ENCODE measurements around the gene FPGS. TPM values are rescaled to one million over a fixed set of nuclear protein-coding genes. Genes with fewer than 3 reads are reported as not detected.

Gene FPGS
- total RNA-seq, 1 donor from 2014 or later = 32.8 TPM

DNA sequence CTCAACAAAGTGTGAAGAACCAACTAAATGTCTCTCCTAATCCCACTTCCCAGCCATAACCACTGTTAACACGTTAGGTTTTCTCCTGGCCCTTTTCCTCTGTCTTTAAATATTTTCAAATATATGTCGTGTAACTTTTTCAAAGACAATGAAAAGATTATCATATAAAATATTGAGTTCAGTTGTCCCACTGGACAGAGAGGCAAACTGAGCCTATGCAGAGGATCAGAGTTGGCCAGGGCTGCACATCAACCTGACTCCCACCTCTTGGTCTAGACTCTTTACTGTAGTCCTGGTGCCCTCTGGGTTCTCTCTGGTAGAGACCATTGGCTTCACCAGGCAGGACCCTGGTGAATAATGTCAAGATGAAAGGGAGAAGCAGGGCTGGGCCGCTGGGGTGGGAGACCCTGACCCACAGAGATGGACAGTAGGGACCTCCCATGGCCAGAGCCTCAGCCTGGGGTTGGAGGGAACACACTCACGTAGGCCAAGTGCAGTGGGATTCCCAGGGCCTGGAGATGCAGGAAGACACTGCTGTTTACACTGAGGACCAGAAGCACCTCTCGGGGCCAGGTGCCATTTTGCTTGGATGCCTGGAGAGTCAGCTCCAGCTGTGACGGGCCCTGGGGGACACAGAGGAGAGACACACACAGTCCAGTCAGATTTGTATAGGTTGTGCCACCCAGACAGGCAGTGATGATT, 26.7 kb downstream of the FPGS start:
- Histone ChIP-seq H3K27me3 (peaks cover 27% of the 10 kb centered on the region), H3K9me3 (ENCODE audit: low read depth) (no peaks in the 10 kb centered on the region), H3K4me1 (peaks cover 4% of the 10 kb centered on the region), H3K4me3 (no peak overlapping the region), H3K9ac (no peak overlapping the region), H3K4me2 (peak overlapping the region; percentile 74), H3K79me2 (ENCODE audit: low read depth) (no peaks in the 10 kb centered on the region), H2AFZ (replicated peaks) (no peak overlapping the region), H3K27ac (no peak overlapping the region), H3F3A (ENCODE audit: low read depth) (peaks cover 26% of the 10 kb centered on the region), H3K36me3 (no peaks in the 10 kb centered on the region), H4K20me1 (ENCODE audit: low read depth) (no peaks in the 10 kb centered on the region)
- H3K36me3 Mint-ChIP-seq = no peaks in the 10 kb centered on the region
- TF ChIP-seq, protein P1, sequence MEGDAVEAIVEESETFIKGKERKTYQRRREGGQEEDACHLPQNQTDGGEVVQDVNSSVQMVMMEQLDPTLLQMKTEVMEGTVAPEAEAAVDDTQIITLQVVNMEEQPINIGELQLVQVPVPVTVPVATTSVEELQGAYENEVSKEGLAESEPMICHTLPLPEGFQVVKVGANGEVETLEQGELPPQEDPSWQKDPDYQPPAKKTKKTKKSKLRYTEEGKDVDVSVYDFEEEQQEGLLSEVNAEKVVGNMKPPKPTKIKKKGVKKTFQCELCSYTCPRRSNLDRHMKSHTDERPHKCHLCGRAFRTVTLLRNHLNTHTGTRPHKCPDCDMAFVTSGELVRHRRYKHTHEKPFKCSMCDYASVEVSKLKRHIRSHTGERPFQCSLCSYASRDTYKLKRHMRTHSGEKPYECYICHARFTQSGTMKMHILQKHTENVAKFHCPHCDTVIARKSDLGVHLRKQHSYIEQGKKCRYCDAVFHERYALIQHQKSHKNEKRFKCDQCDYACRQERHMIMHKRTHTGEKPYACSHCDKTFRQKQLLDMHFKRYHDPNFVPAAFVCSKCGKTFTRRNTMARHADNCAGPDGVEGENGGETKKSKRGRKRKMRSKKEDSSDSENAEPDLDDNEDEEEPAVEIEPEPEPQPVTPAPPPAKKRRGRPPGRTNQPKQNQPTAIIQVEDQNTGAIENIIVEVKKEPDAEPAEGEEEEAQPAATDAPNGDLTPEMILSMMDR (IDR thresholded peaks at IDR 0.05) = no peak
- no peak for TF ChIP-seq EZH2 (IDR thresholded peaks at IDR 0.05)
- TF ChIP-seq EZH2phosphoT487 (IDR thresholded peaks at IDR 0.05) = no peak
- H3K27ac Mint-ChIP-seq = peak overlapping the region; percentile 37
- H3K27me3 Mint-ChIP-seq (ENCODE audit: insufficient read depth, low read depth) = peaks cover 8% of the 10 kb centered on the region
- no peaks in the 10 kb centered on the region for H3K9me3 Mint-ChIP-seq
- H3K4me1 Mint-ChIP-seq = peaks cover 28% of the 10 kb centered on the region
- H3K4me3 Mint-ChIP-seq = peak overlapping the region; percentile 21
- DNase-seq (ENCODE audit: low spot score) = no peak

DNA sequence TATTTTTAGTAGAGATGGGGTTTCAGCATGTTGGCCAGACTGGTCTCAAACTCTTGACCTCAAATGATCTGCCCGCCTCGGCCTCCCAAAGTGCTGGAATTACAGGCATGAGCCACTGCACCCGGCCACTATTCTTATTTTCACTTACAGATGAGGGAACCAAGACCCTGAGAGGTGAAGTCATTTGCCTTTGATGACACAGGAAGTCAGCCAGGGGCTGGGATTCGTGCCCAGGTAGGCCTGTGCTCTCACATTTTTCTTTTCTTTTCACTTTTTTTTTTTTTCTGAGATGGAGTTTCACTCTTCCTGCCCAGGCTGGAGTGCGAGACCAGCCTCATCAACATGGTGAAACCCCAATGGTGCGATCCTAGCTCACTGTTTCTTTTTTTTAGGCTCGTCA, 29.6 kb downstream of the FPGS start:
- Histone ChIP-seq H3K4me1 (peaks cover 12% of the 10 kb centered on the region), H3K36me3 (no peaks in the 10 kb centered on the region), H3K9me3 (ENCODE audit: low read depth) (no peaks in the 10 kb centered on the region), H3F3A (ENCODE audit: low read depth) (peaks cover 14% of the 10 kb centered on the region), H3K27ac (no peak overlapping the region), H3K4me2 (no peak overlapping the region), H3K79me2 (ENCODE audit: low read depth) (no peaks in the 10 kb centered on the region), H3K4me3 (no peak overlapping the region), H3K27me3 (peaks cover 10% of the 10 kb centered on the region), H3K9ac (no peak overlapping the region), H4K20me1 (ENCODE audit: low read depth) (no peaks in the 10 kb centered on the region), H2AFZ (replicated peaks) (no peak overlapping the region)
- Mint-ChIP-seq H3K36me3 (no peaks in the 10 kb centered on the region), H3K9me3 (no peaks in the 10 kb centered on the region), H3K4me3 (no peak overlapping the region), H3K27ac (no peak overlapping the region), H3K4me1 (peaks cover 27% of the 10 kb centered on the region), H3K27me3 (ENCODE audit: insufficient read depth, low read depth) (peaks cover 2% of the 10 kb centered on the region)
- DNase-seq (ENCODE audit: low spot score) = no peak
- no peak for TF ChIP-seq EZH2phosphoT487 (IDR thresholded peaks at IDR 0.05)
- TF ChIP-seq EZH2 (IDR thresholded peaks at IDR 0.05) = no peak
- TF ChIP-seq, protein P1 (IDR thresholded peaks at IDR 0.05) = no peak

DNA sequence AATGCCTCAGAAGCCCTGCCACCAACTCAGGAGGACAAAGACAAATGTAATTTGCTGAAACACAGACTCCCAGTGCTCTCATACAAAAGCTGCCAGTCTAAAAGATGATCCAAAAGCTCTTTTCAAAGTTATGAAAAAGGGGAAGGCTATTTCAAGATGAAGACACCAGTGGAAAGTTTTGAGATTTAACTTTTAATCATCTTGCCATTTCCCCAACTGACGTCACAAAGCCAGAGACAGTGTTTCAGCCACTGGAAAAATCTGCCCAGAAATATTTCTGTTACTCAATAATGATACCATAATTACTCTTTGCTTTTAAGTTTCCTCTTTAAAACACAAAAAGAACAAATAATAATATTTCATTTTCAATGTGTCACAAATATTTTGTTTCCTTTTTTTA, 30.9 kb downstream of the FPGS start:
- Histone ChIP-seq H3K79me2 (ENCODE audit: low read depth) (no peaks in the 10 kb centered on the region), H3K9ac (no peak overlapping the region), H3K27ac (no peak overlapping the region), H3K9me3 (ENCODE audit: low read depth) (no peaks in the 10 kb centered on the region), H3K27me3 (no peaks in the 10 kb centered on the region), H3K36me3 (no peaks in the 10 kb centered on the region), H4K20me1 (ENCODE audit: low read depth) (no peaks in the 10 kb centered on the region), H3K4me3 (no peak overlapping the region), H3K4me1 (peaks cover 12% of the 10 kb centered on the region), H2AFZ (replicated peaks) (no peak overlapping the region), H3K4me2 (no peak overlapping the region), H3F3A (ENCODE audit: low read depth) (peaks cover 8% of the 10 kb centered on the region)
- peaks cover 2% of the 10 kb centered on the region for H3K27me3 Mint-ChIP-seq (ENCODE audit: insufficient read depth, low read depth)
- H3K9me3 Mint-ChIP-seq = no peaks in the 10 kb centered on the region
- H3K36me3 Mint-ChIP-seq = no peaks in the 10 kb centered on the region
- TF ChIP-seq, protein P1 (IDR thresholded peaks at IDR 0.05) = no peak
- TF ChIP-seq EZH2phosphoT487 (IDR thresholded peaks at IDR 0.05) = no peak
- no peak for TF ChIP-seq EZH2 (IDR thresholded peaks at IDR 0.05)
- no peak overlapping the region for H3K4me3 Mint-ChIP-seq
- no peak for DNase-seq (ENCODE audit: low spot score)
- no peak overlapping the region for H3K27ac Mint-ChIP-seq
- peaks cover 30% of the 10 kb centered on the region for H3K4me1 Mint-ChIP-seq
